ENCODE data around the gene FFAR2.
"Not testable (repeated sequence)": the region's sequence is repeated elsewhere in the genome, so short reads cannot be mapped to it uniquely, and the experiment has no call there.

The FFAR2 gene

GRCh38 chr19:35447606-35448469 lies at the start of gene FFAR2:
FFAR2 (plus strand) TSS chr19:35448257; CDS start chr19:35449715, 1,458 bp downstream.
- in situ Hi-C loops (cut with HindIII; ENCODE audit: low sequenced_read_pairs), result loop anchor here (25.0 kb wide), 1 partner anchor 161 kb away; the partner anchor contains the start of genes HAMP and MAG

GRCh38 chr19:35398570-35398969 lies 49.5 kb upstream of the FFAR2 start:
- in situ Hi-C loops (cut with HindIII; ENCODE audit: low sequenced_read_pairs), result no loop called here

- in situ Hi-C loops (cut with HindIII; ENCODE audit: low sequenced_read_pairs), result no loop called here
Measured at GRCh38 chr19:35399231-35399630, 48.8 kb upstream of the FFAR2 start.

- in situ Hi-C loops (cut with HindIII; ENCODE audit: low sequenced_read_pairs), result no loop called here
Measured at GRCh38 chr19:35399948-35400772, 47.9 kb upstream of the FFAR2 start.

- in situ Hi-C loops (cut with HindIII; ENCODE audit: low sequenced_read_pairs), result no loop called here
Measured at GRCh38 chr19:35400773-35401100, 47.3 kb upstream of the FFAR2 start.

GRCh38 chr19:35401416-35401815 lies 46.6 kb upstream of the FFAR2 start:
- in situ Hi-C loops (cut with HindIII; ENCODE audit: low sequenced_read_pairs), result not testable (repeated sequence)

- in situ Hi-C loops (cut with HindIII; ENCODE audit: low sequenced_read_pairs), result no loop called here
Measured at GRCh38 chr19:35403116-35403760, 44.8 kb upstream of the FFAR2 start.

GRCh38 chr19:35404879-35405622 lies 43.0 kb upstream of the FFAR2 start:
- in situ Hi-C loops (cut with HindIII; ENCODE audit: low sequenced_read_pairs), result no loop called here

GRCh38 chr19:35407619-35408018 lies 40.4 kb upstream of the FFAR2 start:
- in situ Hi-C loops (cut with HindIII; ENCODE audit: low sequenced_read_pairs), result no loop called here

GRCh38 chr19:35408284-35409171 lies 39.5 kb upstream of the FFAR2 start:
- in situ Hi-C loops (cut with HindIII; ENCODE audit: low sequenced_read_pairs), result no loop called here

GRCh38 chr19:35409191-35409590 lies 38.9 kb upstream of the FFAR2 start:
- in situ Hi-C loops (cut with HindIII; ENCODE audit: low sequenced_read_pairs), result no loop called here

- in situ Hi-C loops (cut with HindIII; ENCODE audit: low sequenced_read_pairs), result no loop called here
Measured at GRCh38 chr19:35410487-35410886, 37.6 kb upstream of the FFAR2 start.

- in situ Hi-C loops (cut with HindIII; ENCODE audit: low sequenced_read_pairs), result no loop called here
Measured at GRCh38 chr19:35414442-35414841, 33.6 kb upstream of the FFAR2 start.

- in situ Hi-C loops (cut with HindIII; ENCODE audit: low sequenced_read_pairs), result no loop called here
Measured at GRCh38 chr19:35416331-35416730, 31.7 kb upstream of the FFAR2 start.

- in situ Hi-C loops (cut with HindIII; ENCODE audit: low sequenced_read_pairs), result no loop called here
Measured at GRCh38 chr19:35417278-35417677, 30.8 kb upstream of the FFAR2 start.

GRCh38 chr19:35417713-35418534 lies 30.1 kb upstream of the FFAR2 start:
- in situ Hi-C loops (cut with HindIII; ENCODE audit: low sequenced_read_pairs), result no loop called here

GRCh38 chr19:35419046-35419445 lies 29.0 kb upstream of the FFAR2 start:
- in situ Hi-C loops (cut with HindIII; ENCODE audit: low sequenced_read_pairs), result no loop called here

- in situ Hi-C loops (cut with HindIII; ENCODE audit: low sequenced_read_pairs), result no loop called here
Measured at GRCh38 chr19:35419805-35420204, 28.3 kb upstream of the FFAR2 start.

- in situ Hi-C loops (cut with HindIII; ENCODE audit: low sequenced_read_pairs), result no loop called here
Measured at GRCh38 chr19:35421362-35421761, 26.7 kb upstream of the FFAR2 start.

Measured in DLD1 (cell line).